ENCODE results near the gene CXCL8.
"Not testable (repeated sequence)": the region's sequence is repeated elsewhere in the genome, so short reads cannot be mapped to it uniquely, and the experiment has no call there.

The CXCL8 gene

GRCh38 chr4:73744203-73744602 lies 3.8 kb downstream of the CXCL8 start:
- DNase-seq: no peak

- DNase-seq: no peak
Observed at GRCh38 chr4:73750730-73751129, 10.4 kb downstream of the CXCL8 start.

- DNase-seq: no peak
Observed at GRCh38 chr4:73751166-73751565, 10.8 kb downstream of the CXCL8 start.

- no peak for DNase-seq
Observed at GRCh38 chr4:73751830-73752229, 11.5 kb downstream of the CXCL8 start.

GRCh38 chr4:73752424-73752823 lies 12.1 kb downstream of the CXCL8 start:
- DNase-seq: no peak

- no peak for DNase-seq
Observed at GRCh38 chr4:73753215-73753614, 12.8 kb downstream of the CXCL8 start.

GRCh38 chr4:73754934-73755333 lies 14.6 kb downstream of the CXCL8 start:
- no peak for DNase-seq

GRCh38 chr4:73759357-73759756 lies 19.0 kb downstream of the CXCL8 start:
- DNase-seq: no peak

GRCh38 chr4:73761856-73762255 lies 21.5 kb downstream of the CXCL8 start:
- DNase-seq: no peak

- no peak for DNase-seq
Observed at GRCh38 chr4:73762409-73762808, 22.0 kb downstream of the CXCL8 start.

GRCh38 chr4:73763877-73764276 lies 23.5 kb downstream of the CXCL8 start:
- no peak for DNase-seq

GRCh38 chr4:73764513-73764912 lies 24.1 kb downstream of the CXCL8 start:
- no peak for DNase-seq

GRCh38 chr4:73765296-73765695 lies 24.9 kb downstream of the CXCL8 start:
- DNase-seq: no peak

GRCh38 chr4:73770917-73771316 lies 30.5 kb downstream of the CXCL8 start:
- no peak for DNase-seq

GRCh38 chr4:73772363-73772762 lies 32.0 kb downstream of the CXCL8 start:
- DNase-seq: no peak

GRCh38 chr4:73774406-73774805 lies 34.0 kb downstream of the CXCL8 start:
- DNase-seq: not testable (repeated sequence)

- DNase-seq: no peak
Observed at GRCh38 chr4:73776321-73776729, 36.0 kb downstream of the CXCL8 start.

GRCh38 chr4:73777612-73778011 lies 37.2 kb downstream of the CXCL8 start:
- DNase-seq: no peak

- no peak for DNase-seq
Observed at GRCh38 chr4:73780243-73780642, 39.9 kb downstream of the CXCL8 start.

GRCh38 chr4:73780834-73781233 lies 40.5 kb downstream of the CXCL8 start:
- DNase-seq: no peak

GRCh38 chr4:73788411-73788810 lies 48.0 kb downstream of the CXCL8 start:
- no peak for DNase-seq
